HG03378 (cell line): ENCODE measurements around the gene EVX2.

Source experiments
- ATAC-seq: cut with Tn5 transposase; IDR thresholded peaks from one replicate; pipeline ENCODE4 v1.9.1; 2021; ENCODE audit warnings: mild to moderate bottlenecking, moderate library complexity; ENCODE audit not compliant: unreplicated experiment

The EVX2 gene

DNA sequence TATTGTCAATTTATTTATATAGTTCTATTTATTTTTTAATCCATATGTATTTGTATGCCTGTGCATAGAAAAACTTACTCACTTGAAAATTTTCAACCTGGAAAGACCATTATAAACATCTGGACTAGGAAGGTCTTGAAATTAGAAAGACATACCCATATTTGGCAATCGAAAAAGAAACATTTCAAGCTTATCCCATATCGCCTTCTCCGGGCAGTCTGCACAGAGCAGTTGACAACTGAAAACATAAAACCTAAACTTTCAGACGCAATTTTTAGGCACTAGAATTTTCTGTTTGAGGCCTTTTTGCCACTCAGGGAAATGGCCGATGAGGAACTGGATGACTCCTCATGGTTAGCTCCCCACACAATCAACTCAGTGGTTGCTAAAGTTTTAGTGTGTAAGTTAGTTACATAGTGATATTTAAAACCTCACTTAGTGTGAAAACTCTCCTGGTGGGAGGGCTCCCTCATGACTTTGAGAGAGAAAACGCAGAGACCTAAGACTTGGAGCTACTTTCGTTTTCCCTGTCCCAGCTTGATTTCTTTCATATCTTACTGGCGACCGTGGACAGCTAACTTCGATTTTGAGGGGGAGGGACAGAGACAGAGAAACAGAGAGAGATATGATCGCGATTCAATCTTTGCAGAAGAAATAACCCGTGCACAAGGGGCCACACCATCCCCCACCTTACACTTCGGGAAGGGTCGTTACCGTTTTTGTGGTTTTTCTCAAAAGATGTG, 12.7 kb upstream of the EVX2 start:
- no peak for ATAC-seq

DNA sequence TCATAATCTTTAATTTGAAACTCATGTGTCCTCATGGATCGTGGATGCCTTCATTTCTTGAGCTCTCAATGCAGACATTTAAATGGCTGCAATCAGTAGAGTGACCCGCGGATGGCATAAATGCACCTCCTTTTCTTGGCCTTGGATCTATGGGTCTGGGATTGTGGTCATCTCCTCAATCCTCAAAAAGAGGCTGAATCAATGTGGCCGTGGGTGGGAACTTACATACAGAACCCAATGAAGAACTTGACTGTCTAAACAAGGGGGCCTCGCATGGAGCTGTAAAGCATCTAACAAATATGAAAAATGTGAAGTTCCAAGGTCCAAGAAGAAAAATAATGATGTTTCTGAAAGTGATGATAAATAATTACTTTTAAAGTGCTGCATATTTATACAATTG, 11.7 kb upstream of the EVX2 start:
- no peak for ATAC-seq

DNA sequence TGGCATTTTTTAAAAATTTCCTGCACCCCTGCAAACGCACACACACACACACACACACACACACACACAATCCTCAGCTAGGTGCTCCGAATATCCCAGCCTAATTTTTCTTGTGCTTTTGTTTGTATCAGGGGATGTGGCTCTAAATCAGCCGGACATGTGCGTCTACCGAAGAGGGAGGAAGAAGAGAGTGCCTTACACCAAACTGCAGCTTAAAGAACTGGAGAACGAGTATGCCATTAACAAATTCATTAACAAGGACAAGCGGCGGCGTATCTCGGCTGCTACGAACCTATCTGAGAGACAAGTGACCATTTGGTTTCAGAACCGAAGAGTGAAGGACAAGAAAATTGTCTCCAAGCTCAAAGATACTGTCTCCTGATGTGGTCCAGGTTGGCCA, 10.6 kb upstream of the EVX2 start:
- no peak for ATAC-seq

DNA sequence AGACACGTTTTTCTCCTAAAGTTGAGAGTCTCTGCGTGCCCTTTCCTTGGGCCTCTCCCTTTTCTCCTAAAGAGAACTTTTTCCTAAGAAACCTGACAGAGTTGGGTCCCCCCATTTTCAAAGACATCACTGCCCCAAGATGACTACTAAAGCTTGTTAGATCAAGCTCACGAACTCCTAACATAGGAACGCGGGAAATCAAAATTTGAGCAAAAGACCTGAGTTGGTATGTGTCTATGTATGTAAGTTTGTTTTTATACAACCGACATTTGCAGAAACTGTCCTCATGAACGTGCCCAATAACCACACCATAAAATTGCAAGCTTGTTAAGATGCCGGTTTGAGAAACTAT, 10.1 kb upstream of the EVX2 start:
- ATAC-seq, result no peak

DNA sequence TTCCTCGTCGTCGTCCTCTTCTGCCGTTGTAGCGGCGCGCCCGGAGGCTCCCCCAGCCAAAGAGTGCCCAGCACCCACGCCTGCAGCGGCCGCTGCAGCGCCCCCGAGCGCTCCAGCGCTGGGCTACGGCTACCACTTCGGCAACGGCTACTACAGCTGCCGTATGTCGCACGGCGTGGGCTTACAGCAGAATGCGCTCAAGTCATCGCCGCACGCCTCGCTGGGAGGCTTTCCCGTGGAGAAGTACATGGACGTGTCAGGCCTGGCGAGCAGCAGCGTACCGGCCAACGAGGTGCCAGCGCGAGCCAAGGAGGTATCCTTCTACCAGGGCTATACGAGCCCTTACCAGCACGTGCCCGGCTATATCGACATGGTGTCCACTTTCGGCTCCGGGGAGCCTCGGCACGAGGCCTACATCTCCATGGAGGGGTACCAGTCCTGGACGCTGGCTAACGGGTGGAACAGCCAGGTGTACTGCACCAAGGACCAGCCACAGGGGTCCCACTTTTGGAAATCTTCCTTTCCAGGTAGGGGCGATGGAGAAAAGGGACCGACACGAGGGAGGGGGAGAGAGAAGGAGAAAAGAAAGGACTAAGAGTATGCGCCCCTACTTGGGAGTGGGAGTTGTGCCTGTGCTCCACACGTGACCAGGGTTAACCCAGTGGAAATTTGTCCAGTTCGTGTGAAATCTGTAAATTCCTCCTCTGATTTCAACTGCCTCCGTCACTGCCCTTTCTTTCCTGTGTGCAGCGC, 9.6 kb upstream of the EVX2 start:
- no peak for ATAC-seq

DNA sequence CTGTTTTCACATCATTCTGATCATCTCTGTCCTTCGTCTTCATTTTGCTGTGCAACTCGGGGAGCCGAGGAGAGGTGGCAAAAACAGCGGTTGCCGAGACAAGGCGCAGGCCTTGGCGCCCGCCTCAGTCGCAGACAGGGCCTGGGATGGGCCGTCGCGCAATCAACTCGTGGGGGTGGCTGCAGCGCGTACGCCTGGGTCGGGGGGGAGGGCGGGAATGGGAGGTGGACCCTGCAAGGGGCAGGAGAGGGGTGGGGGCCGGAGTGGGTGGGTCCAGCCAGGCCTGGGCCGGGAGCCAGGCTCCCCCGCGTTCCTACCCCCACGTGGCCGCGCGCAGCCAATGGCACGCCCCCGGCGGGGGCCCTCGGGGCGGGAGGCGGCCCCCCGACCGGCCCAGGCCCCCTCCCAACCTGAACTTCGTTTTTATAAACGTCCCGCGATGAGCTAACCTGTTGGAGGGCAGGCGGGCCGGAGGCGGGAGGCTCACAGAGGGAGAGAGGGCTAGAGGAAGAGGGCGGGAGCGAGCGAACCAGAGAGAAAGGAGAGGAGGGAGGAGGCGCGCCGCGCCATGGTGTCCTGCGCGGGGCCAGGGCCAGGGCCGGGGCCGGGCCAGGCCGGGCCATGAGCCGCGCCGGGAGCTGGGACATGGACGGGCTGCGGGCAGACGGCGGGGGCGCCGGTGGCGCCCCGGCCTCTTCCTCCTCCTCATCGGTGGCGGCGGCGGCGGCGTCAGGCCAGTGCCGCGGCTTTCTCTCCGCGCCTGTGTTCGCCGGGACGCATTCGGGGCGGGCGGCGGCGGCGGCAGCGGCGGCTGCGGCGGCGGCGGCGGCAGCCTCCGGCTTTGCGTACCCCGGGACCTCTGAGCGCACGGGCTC, 8.7 kb upstream of the EVX2 start, which contains the start of gene HOXD13:
HOXD13 (plus strand) TSS at position 452 of the 875 bp plus-strand sequence; CDS start at position 622, 170 bp downstream.
- no peak for ATAC-seq

DNA sequence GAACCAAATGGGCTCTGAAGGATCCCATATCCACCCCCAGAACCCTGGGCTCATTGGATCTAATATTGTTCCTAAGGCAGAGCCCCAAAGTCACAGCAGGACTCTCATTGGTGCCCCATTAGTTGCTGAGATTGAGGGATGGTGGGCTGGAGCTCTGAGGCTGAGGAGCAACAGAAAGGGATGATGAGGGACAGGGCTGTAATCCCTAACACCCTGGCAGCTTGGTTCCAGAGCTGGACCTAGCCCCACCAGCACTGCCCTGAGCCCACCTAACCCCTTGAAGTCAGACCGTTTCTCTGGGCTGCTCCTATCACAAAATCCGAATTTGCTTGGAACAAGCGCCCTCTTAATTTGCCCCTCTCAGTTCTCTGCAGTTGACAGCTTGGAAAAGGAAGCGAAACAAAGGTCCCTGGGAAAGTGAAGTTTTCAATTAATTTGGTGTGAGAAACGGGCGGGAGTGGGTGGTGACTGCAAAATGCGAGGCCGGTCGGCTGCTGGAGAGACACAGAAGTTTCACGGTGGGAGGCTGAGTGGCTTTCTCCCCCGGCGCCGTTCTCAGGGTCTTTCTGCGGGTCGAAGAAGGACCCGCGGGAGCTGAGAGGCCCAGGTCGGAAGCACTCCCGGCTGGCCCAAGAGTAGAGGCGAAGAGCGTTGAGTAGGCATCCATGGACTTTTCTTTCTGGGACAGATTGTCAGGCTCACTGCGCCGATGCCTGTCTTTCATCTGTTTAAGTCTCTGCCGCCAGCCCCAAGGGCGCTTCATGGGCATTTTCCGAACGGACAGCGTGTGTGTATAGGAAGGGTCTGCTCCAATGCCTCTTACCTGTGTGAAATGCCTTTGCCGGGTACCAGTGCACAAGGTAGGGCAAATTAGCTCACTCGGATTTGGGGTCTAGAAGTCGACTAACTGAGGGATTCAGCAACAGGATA, 7.8 kb upstream of the EVX2 start:
- no peak for ATAC-seq

DNA sequence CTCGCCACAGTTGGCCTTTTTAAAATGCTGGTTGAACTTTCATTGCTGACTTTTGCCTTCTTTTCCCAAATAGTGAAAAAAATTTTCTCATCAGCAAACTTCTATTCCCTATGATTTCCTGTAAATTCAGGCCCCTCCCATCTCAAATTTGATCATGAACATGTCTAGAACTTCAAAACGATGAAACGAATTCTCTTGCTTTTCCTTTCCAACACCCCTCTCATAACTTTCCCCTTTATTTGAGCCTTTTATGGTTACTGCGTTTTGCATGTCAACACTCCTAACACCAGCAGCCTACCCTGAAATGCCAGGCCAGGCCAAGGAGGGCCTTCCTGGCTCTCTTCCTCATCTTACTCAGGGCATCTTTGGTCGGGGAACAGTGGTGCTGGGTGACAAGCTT, 7.1 kb upstream of the EVX2 start:
- no peak for ATAC-seq

DNA sequence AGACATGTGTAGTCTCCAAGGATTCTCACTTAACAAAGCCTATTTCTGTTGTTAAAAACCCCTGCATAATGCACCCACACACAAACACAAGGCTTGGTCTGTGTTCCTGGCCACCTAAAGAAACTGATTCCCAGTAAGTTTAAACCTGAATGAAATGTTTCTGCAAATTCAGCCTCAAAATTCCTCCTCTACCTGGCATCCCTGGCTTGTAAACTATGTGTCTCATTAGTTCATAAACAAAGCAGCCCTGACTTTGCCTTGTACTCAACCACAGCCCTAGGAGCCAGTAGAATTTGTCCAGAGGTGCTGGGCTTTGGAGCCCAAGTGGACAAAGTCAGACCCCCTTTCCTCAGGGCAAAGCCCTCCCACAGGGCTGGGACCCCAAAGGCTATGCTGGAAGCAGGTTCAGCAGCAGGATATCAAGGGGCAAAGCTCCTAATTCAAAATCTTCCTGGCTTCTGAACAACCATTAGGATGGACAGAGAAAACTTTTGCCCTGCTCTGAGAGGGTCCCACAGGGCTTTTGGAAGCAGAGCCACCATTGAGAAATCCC, 6.2 kb upstream of the EVX2 start:
- ATAC-seq, result no peak

DNA sequence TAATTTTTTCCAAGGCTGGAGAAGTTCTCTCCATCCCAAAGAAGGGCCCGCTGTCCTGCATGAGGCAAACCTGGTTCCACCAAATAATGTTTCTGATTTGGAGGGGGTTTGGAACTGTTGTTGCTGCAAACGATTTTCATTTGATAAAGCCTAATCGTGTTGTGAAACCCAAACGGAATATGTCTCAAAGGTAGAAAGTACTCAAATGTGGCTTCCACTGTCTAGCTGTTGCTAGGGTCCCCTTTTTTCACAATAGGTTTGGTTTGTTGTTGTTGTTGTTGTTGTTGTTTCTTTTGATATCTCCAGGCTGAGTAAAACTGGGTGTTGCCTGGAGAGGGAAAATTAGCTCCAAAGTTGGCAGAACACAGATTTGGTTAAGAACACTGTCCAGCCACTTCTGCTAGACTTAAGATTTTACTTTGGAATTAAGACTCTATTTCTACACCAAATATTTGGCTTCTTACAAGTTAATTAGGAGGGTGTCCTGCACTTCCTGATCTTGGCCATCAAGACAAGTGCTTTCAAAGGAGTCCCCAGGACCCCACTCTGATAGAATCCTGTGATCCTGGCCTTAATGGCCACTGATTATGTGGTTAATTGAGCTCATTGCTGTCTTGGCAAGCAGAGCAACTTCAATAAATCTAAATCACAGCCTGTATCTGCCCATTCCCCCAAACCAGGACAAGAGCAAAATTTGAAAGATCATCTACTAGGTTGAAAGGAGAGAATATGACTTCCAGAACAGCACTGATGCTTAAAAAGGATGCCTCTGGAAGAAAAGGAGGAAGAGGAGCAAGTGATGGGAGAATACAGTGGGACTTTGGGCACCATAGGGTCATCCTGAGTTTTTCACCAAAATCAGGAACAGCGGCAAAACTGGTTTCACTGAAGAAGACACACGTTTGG, 5.4 kb upstream of the EVX2 start:
- no peak for ATAC-seq

DNA sequence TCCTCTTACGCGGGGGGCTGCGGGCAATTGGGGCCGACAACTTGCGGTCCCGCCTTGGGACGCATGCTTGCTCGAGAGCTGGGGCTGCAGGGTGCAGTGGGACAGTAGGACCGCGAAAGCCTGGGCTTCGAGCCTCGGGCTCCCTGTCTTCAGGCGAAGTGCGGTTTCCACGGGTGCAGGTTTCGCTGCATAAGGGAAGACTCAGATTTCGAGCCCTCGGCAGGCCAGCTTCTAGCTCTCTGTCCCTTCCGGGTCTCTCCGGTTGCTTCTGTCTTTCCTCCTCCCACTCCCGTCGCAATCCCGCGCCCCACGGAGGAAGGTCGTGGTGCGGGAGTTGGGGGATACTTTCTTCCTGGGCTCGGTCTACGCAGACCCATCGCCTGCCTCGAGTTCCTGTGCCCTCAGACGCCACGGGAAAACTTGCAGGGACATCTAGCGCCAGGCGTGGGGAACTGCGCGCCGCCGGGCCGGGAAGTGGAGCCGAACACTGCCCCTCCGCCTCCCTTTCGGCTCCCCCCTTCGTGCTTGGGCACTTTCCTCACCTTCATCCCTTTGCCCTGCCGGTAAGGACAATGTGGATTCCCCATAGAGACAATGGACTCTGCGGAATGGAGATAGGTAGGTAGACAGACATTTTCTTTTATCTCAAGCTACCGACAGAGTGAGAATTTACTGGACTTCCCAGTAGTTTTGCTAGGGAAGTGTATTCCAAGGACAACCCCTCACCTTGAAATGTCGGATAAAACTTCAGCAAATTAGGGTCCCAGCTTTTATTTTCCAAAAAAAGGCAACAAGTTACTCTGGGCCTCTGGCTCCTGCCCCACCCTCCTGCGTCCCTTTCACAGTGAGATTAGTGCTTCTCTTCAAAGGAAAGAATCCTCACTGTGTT, 4.5 kb upstream of the EVX2 start:
- no peak for ATAC-seq

DNA sequence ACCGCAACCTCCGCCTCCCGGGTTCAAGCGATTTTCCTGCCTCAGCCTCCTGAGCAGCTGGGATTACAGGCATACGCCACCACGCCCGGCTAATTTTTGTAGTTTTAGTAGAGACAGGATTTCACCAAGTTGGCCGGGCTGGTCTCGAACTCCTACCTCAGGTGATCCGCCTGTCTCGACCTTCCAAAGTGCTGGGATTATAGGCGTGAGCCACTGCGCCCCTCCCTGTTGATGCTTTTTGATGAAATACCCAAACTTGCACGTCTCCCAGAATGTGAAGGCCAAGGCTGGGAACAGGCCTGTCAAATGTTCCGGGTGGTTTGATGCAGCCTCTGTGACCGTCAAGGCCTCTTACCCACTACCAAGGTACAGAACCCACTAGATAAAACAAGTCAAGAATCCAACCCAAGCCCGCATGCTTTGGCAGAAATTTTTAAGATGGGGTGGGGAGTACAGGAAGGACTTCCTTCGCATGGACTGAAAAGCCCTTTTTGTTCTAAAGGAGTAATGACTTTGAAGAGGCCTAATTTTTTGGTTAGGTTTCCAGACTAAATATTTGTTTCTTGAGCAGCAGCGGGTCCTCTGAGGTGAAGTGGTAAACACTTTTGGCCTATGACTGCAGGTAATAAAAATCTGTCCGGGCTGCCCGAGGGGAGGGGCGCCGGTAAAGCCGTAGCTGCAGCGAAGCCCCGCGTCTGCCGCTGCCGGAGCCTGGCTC, 3.7 kb upstream of the EVX2 start:
- no peak for ATAC-seq

DNA sequence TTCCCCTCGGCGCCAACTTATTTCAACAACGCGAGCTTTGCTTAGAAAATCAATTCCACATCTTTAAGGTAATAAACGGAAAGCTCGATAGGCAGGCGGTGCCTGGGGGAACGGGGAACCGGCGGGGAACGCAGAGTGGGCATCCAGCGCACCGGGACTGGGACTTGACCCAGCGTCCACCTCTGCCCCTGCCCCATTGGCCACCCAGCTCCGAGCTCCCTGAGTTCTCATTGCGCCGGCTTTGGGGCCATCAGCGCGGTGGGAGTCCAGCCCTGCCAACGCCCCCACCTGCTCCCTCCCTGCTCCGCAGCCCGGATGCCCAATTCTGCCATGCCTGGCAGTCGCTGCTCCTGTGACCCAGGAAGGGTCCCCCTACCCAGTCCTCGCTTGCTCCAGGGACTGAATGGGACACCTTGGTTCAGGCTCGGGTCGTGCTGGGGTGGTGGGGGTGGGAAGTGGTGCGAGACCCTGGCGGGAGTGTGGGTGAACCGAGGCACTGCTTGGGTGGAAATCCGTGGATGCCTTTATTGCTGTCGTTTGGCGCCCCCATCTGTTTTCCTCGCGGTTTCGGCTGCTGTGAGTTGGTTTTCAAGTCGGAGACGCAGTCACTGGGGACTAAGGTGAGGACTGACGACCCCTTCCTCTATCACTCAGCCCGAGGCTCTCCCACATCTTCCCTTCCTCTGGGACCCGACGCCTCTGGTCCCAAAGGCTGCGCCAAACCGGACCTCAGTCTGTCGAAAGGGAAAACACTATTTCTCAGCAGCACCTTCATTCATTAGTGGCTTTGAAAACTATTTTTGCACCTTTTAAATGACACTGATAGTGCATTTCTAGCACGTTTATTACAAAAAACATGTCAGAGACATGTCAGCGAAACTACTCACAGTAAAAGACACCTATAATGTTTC, 2.4 kb upstream of the EVX2 start:
- ATAC-seq, result no peak

DNA sequence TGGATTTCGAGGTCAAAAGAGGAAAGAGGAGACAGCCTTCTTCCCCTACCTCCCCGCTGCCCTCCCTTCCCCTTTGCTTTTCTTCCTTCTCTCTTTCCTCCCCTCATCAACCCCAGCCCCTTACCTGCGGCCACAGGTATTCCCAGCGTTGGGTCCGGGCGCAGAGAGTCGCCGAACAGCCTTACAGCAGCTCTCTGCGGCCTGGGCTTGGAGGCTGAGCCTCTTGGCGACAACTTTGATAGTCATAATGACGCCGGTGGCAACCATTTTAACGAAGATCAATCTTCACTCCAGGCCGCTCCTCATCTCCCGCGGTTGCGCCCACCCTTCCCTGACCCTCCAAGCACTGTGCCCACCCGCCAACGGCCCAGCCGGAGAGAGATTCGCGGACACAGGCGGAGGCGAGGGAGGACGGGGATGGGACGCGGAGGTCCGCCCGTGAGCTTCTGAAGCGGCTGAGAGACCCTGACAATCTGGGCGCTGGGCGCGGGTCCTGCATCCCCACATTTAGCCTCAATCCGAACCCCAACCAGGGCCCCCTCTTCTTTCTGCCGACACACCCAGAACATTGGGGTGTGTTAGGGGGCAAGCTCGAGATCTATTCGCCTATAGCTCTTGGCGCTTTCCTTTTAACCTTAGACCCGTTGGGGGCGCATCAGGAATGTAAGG, 1.5 kb upstream of the EVX2 start:
- ATAC-seq, result no peak

DNA sequence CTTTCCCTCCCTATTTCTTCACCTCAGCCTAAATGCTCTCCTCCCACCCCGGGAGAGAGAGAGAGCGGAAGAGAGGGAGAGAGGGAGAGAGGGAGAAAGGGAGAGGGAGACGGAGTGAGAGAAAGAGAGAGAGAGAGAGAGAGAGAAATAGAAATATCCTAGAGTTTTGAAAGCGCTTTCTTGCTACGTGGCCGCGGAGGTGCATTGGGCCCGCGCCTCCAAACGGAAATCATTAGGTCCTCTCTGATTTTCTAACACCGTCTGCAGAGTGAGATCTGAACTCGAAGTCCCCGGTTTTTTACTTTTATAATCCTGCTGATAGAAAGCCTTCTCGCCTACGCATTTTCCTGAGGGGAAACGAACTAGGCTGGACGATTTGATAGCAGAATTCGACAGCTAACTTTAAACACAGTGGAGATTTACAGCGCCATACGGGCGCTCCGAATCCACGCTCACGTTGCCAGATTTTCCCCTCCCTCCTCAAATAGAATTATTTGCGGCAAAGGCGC, 903 bp upstream of the EVX2 start:
- ATAC-seq, result no peak
